GM23248 (cell line): Measurements from ENCODE around the gene THSD4. TPM values are rescaled to one million over a fixed set of nuclear protein-coding genes. Genes with fewer than 3 reads are reported as not detected.

Experiments used
- DNase-seq: peaks from one replicate; pipeline ENCODE4 v3.0.0-alpha.2; 2015
- H2AFZ ChIP-seq: fragments of 200-600 bp; sonication (generic); 2 replicates; pipeline ENCODE4 v1.6.1; 2016; ENCODE audit warnings: antibody characterized with exemption
- H3F3A ChIP-seq: fragments of 200-600 bp; sonication (generic); 2 replicates; pipeline ENCODE4 v1.6.1; 2016; ENCODE audit warnings: mild to moderate bottlenecking, antibody characterized with exemption, mixed run types; ENCODE audit not compliant: insufficient read depth
- H3K27ac ChIP-seq: fragments of 200-600 bp; sonication (generic); 2 replicates; pipeline ENCODE4 v1.5.1; 2016; ENCODE audit warnings: mild to moderate bottlenecking
- H3K27me3 ChIP-seq: fragments of 200-600 bp; sonication (generic); replicated peaks from 2 replicates; pipeline ENCODE4 v1.6.1; 2016; ENCODE audit warnings: mild to moderate bottlenecking; ENCODE audit not compliant: insufficient read depth
- H3K36me3 ChIP-seq: fragments of 200-600 bp; sonication (generic); 2 replicates; pipeline ENCODE4 v1.6.1; 2016; ENCODE audit warnings: low read depth, mild to moderate bottlenecking
- H3K4me1 ChIP-seq: fragments of 200-600 bp; sonication (generic); 2 replicates; pipeline ENCODE4 v1.6.1; 2016; ENCODE audit warnings: mild to moderate bottlenecking; ENCODE audit not compliant: insufficient read depth
- H3K4me2 ChIP-seq: fragments of 200-600 bp; sonication (generic); one replicate; pipeline ENCODE4 v1.6.1; 2016; ENCODE audit warnings: mild to moderate bottlenecking; ENCODE audit not compliant: unreplicated experiment
- H3K4me3 ChIP-seq: fragments of 200-600 bp; sonication (generic); 2 replicates; pipeline ENCODE4 v1.5.1; 2016; ENCODE audit warnings: mild to moderate bottlenecking
- H3K79me2 ChIP-seq: fragments of 200-600 bp; sonication (generic); 2 replicates; pipeline ENCODE4 v1.6.1; 2016; ENCODE audit warnings: mild to moderate bottlenecking; ENCODE audit not compliant: insufficient read depth
- H3K9ac ChIP-seq: fragments of 200-600 bp; sonication (generic); 2 replicates; pipeline ENCODE4 v1.6.1; 2016; ENCODE audit warnings: mild to moderate bottlenecking
- H3K9me2 ChIP-seq: fragments of 200-600 bp; sonication (generic); 2 replicates; pipeline ENCODE4 v1.6.1; 2016; ENCODE audit warnings: mixed run types, mild to moderate bottlenecking, moderate library complexity; ENCODE audit not compliant: insufficient read depth
- H3K9me3 ChIP-seq: fragments of 200-600 bp; sonication (generic); one replicate; pipeline ENCODE4 v1.6.1; 2017; ENCODE audit warnings: low read depth
- H4K20me1 ChIP-seq: fragments of 200-600 bp; sonication (generic); 2 replicates; pipeline ENCODE4 v1.6.0; 2016; ENCODE audit not compliant: insufficient read depth
- EZH2 ChIP-seq: fragments of 200-600 bp; sonication (generic); IDR thresholded peaks from 2 replicates; pipeline ENCODE4 v1.6.1; 2018; ENCODE audit warnings: antibody characterized with exemption, mild to moderate bottlenecking; ENCODE audit not compliant: insufficient read depth, poor library complexity, severe bottlenecking
- EZH2phosphoT487 ChIP-seq: fragments of 200-600 bp; sonication (generic); IDR thresholded peaks from 2 replicates; pipeline ENCODE4 v1.6.1; 2018; ENCODE audit warnings: antibody characterized with exemption, moderate library complexity, mild to moderate bottlenecking, low read depth; ENCODE audit not compliant: insufficient read depth
- WGBS, 2 experiments: methylation state at CpG; one replicate each; pipeline ENCODE4 v1.1.6; 2015 to 2017; ENCODE audit warnings: low lambda C conversion rate in 2 of 2, low coverage in 1 of 2; ENCODE audit errors: missing lambda C conversion rate in 2 of 2; 5-methylcytosine and 5-hydroxymethylcytosine counted together
- in situ Hi-C: fragments of 300-500 bp; cut with MboI; formaldehyde crosslinking; loops from 2 replicates; pipeline ENCODE4 v1.15.0; 2020
- polyA plus RNA-seq: library from polyadenylated mRNA; unstranded; fragments of >200 nt; fragmentation: Nextera tagmentation; extraction: Ambion mirVana; gene quantifications from 2 replicates; pipeline ENCODE4 v1.2.1, GENCODE V29; 2016
- total RNA-seq: library from RNA; depleted of rRNA; stranded (reverse); fragments of >200 nt; shearing (Covaris generic); gene quantifications from 2 replicates; pipeline ENCODE4 v1.2.3, GENCODE V29; 2014

The THSD4 gene
- total and polyA plus RNA-seq, 2 experiments from 2014 or later, result 14.2 to 58.9 TPM

GRCh38 chr15:71106802-71107500 lies 8.3 kb upstream of the THSD4 start:
- DNase-seq, result no peak
- in situ Hi-C loops, result no loop called here
- H3K27ac ChIP-seq, result no peak overlapping the region
- no peaks in the 10 kb centered on the region for H3K9me3 ChIP-seq
- no peaks in the 10 kb centered on the region for H4K20me1 ChIP-seq
- H3K27me3 ChIP-seq, result no peaks in the 10 kb centered on the region
- peaks cover 30% of the 10 kb centered on the region for H3K4me1 ChIP-seq
- H3K36me3 ChIP-seq, result no peaks in the 10 kb centered on the region
- no peak overlapping the region for H3K4me3 ChIP-seq
- 91 to 94% methylated on average over 4 of the region's 4 CpGs for WGBS, 2 experiments
- no peak overlapping the region for H3K9ac ChIP-seq
- no peaks in the 10 kb centered on the region for H3K9me2 ChIP-seq
- no peaks in the 10 kb centered on the region for H3K79me2 ChIP-seq
- H3F3A ChIP-seq, result 0 out of 2 replicates have a peak, but pooled peaks cover 4% of the 10 kb centered on the region
- H3K4me2 ChIP-seq, result no peak overlapping the region
- no peak overlapping the region for H2AFZ ChIP-seq
- TF ChIP-seq EZH2phosphoT487 (no peak), EZH2 (no peak)

DNA sequence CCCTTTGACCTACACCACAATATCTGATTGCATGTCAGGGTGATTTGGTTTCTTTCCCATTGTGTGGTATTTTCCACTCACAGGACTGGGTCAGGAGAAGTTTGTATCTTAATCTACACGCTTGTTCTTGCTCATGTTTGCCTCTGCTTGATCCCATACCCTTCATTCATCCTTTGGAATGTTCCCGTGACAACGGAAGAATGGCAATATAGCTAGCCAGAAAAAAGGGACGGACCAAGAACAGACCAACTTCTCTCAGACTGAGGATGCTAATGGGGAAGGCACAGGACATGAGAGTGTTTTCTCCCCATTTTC lies 7.8 kb upstream of the THSD4 start:
- Histone ChIP-seq H3K4me3 (no peak overlapping the region), H3K9ac (no peak overlapping the region), H3K4me2 (no peak overlapping the region), H4K20me1 (no peaks in the 10 kb centered on the region), H3K27me3 (no peaks in the 10 kb centered on the region), H3K36me3 (no peaks in the 10 kb centered on the region), H2AFZ (no peak overlapping the region), H3K27ac (no peak overlapping the region), H3K9me3 (no peaks in the 10 kb centered on the region), H3K79me2 (no peaks in the 10 kb centered on the region), H3K9me2 (no peaks in the 10 kb centered on the region), H3F3A (0 out of 2 replicates have a peak, but pooled peaks cover 4% of the 10 kb centered on the region), H3K4me1 (peaks cover 31% of the 10 kb centered on the region)
- TF ChIP-seq EZH2phosphoT487 (no peak), EZH2 (no peak)
- in situ Hi-C loops, result no loop called here
- WGBS, 2 experiments, result 81% methylated on average over 4 of the region's 4 CpGs
- no peak for DNase-seq

DNA sequence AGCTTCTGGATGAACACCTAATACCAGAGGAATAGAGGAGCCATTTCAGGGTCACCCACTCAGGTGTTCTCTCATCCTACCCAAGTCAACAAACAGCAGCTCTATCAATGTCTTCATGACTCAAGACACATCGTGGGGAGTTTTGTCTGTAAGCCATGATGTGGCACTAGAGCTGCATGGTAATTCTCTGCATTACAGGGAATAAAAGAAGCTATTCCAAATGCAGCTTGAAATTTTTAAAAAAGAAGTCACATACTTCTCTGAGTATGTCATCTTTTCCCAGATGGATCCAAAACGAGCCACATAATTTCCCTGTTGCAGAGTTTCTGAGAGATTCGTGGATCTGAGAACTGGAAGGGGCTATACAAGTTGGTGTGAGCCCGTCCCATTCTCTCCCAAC lies 6.1 kb upstream of the THSD4 start:
- Histone ChIP-seq H3F3A (0 out of 2 replicates have a peak, but pooled peaks cover 4% of the 10 kb centered on the region), H3K9me3 (no peaks in the 10 kb centered on the region), H3K36me3 (no peaks in the 10 kb centered on the region), H3K4me3 (no peak overlapping the region), H3K4me2 (no peak overlapping the region), H3K27me3 (no peaks in the 10 kb centered on the region), H3K9me2 (no peaks in the 10 kb centered on the region), H3K79me2 (no peaks in the 10 kb centered on the region), H3K9ac (no peak overlapping the region), H3K27ac (no peak overlapping the region), H3K4me1 (peaks cover 20% of the 10 kb centered on the region), H2AFZ (no peak overlapping the region), H4K20me1 (no peaks in the 10 kb centered on the region)
- in situ Hi-C loops, result no loop called here
- TF ChIP-seq EZH2phosphoT487 (no peak), EZH2 (no peak)
- peak; percentile 79 for DNase-seq
- 28 to 29% methylated on average over 4 of the region's 4 CpGs for WGBS, 2 experiments

GRCh38 chr15:71109905-71110304 lies 5.4 kb upstream of the THSD4 start:
- TF ChIP-seq EZH2phosphoT487 (no peak), EZH2 (no peak)
- in situ Hi-C loops, result loop anchor here (5.0 kb wide), 1 partner anchor 332 kb away; no protein-coding TSS in a partner anchor
- Histone ChIP-seq H3K36me3 (no peaks in the 10 kb centered on the region), H3K4me2 (no peak overlapping the region), H3K27me3 (no peaks in the 10 kb centered on the region), H3K27ac (no peak overlapping the region), H2AFZ (no peak overlapping the region), H3K9ac (no peak overlapping the region), H3F3A (0 out of 2 replicates have a peak, but pooled peaks cover 4% of the 10 kb centered on the region), H3K4me3 (no peak overlapping the region), H3K9me2 (no peaks in the 10 kb centered on the region), H3K79me2 (no peaks in the 10 kb centered on the region), H3K4me1 (peaks cover 20% of the 10 kb centered on the region), H4K20me1 (no peaks in the 10 kb centered on the region), H3K9me3 (no peaks in the 10 kb centered on the region)
- no peak for DNase-seq
- 87 to 95% methylated on average over 3 of the region's 3 CpGs for WGBS, 2 experiments
